ENCODE results near the gene SDR39U1.

DNA sequence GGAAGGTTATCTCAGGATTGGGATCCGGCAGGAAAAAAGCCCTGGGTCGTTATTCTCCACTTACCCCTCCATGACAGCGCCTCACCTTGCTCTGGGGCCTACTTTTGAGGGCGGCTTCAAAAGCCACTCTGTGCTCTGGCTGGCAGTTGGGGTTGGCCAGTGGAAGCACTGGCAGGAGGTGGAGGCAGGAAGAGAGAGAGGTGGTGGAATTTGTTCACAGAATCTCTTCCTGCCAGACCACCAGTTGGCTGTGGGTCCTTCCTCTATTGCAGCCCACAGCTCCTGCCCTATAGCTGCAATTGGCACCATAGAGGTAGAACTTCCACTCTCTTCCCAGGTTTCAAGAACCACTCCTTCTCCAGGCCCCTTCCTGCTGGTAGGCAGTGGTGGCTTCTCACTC is 32.7 kb upstream of the SDR39U1 start:
- no peak for TF ChIP-seq POLR2A (IDR thresholded peaks at IDR 0.05)
- TF ChIP-seq, protein P1, sequence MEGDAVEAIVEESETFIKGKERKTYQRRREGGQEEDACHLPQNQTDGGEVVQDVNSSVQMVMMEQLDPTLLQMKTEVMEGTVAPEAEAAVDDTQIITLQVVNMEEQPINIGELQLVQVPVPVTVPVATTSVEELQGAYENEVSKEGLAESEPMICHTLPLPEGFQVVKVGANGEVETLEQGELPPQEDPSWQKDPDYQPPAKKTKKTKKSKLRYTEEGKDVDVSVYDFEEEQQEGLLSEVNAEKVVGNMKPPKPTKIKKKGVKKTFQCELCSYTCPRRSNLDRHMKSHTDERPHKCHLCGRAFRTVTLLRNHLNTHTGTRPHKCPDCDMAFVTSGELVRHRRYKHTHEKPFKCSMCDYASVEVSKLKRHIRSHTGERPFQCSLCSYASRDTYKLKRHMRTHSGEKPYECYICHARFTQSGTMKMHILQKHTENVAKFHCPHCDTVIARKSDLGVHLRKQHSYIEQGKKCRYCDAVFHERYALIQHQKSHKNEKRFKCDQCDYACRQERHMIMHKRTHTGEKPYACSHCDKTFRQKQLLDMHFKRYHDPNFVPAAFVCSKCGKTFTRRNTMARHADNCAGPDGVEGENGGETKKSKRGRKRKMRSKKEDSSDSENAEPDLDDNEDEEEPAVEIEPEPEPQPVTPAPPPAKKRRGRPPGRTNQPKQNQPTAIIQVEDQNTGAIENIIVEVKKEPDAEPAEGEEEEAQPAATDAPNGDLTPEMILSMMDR (IDR thresholded peaks at IDR 0.05) = no peak
